ENCODE measurements around the gene KCNA10.
"Not testable (repeated sequence)": the region's sequence is repeated elsewhere in the genome, so short reads cannot be mapped to it uniquely, and the experiment has no call there.

KCNA10 gene

DNA sequence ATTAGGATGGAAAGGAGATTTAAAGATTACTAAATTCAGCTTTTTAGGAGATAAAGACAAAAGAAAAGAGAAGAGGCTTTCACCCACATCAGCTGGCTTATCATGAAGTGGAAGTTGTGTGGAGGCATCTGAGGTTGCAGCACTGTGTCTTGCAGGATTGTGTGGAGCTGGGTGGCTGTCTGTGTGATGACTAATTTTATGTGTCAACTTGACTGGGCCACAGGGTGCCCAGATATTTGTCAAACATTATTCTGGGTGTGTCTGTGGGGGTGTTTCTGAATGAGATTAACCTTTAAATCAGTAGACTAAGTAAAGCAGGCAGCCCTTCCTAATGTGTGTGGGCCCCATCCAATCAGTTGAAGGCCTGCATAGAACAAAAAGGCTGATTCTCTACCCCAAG lies 3.9 kb downstream of the KCNA10 start:
- no peak for DNase-seq (ENCODE audit: low read depth in 1 of 2, low spot score in 1 of 2)
- TF ChIP-seq POLR2AphosphoS5 (IDR thresholded peaks at IDR 0.05; ENCODE audit: low read depth) (no peak), SPI1 (IDR thresholded peaks at IDR 0.05; ENCODE audit: borderline replicate concordance, low read depth) (no peak), GABPA (IDR thresholded peaks at IDR 0.05; ENCODE audit: low read depth) (no peak)
- TF ChIP-seq, protein P1, sequence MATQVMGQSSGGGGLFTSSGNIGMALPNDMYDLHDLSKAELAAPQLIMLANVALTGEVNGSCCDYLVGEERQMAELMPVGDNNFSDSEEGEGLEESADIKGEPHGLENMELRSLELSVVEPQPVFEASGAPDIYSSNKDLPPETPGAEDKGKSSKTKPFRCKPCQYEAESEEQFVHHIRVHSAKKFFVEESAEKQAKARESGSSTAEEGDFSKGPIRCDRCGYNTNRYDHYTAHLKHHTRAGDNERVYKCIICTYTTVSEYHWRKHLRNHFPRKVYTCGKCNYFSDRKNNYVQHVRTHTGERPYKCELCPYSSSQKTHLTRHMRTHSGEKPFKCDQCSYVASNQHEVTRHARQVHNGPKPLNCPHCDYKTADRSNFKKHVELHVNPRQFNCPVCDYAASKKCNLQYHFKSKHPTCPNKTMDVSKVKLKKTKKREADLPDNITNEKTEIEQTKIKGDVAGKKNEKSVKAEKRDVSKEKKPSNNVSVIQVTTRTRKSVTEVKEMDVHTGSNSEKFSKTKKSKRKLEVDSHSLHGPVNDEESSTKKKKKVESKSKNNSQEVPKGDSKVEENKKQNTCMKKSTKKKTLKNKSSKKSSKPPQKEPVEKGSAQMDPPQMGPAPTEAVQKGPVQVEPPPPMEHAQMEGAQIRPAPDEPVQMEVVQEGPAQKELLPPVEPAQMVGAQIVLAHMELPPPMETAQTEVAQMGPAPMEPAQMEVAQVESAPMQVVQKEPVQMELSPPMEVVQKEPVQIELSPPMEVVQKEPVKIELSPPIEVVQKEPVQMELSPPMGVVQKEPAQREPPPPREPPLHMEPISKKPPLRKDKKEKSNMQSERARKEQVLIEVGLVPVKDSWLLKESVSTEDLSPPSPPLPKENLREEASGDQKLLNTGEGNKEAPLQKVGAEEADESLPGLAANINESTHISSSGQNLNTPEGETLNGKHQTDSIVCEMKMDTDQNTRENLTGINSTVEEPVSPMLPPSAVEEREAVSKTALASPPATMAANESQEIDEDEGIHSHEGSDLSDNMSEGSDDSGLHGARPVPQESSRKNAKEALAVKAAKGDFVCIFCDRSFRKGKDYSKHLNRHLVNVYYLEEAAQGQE (IDR thresholded peaks at IDR 0.05; ENCODE audit: insufficient replicate concordance, low read depth): no peak
- TF ChIP-seq, protein P2, sequence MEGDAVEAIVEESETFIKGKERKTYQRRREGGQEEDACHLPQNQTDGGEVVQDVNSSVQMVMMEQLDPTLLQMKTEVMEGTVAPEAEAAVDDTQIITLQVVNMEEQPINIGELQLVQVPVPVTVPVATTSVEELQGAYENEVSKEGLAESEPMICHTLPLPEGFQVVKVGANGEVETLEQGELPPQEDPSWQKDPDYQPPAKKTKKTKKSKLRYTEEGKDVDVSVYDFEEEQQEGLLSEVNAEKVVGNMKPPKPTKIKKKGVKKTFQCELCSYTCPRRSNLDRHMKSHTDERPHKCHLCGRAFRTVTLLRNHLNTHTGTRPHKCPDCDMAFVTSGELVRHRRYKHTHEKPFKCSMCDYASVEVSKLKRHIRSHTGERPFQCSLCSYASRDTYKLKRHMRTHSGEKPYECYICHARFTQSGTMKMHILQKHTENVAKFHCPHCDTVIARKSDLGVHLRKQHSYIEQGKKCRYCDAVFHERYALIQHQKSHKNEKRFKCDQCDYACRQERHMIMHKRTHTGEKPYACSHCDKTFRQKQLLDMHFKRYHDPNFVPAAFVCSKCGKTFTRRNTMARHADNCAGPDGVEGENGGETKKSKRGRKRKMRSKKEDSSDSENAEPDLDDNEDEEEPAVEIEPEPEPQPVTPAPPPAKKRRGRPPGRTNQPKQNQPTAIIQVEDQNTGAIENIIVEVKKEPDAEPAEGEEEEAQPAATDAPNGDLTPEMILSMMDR (IDR thresholded peaks at IDR 0.05; ENCODE audit: insufficient read depth, low read length): no peak
- H3K4me3 ChIP-seq (replicated peaks; ENCODE audit: insufficient read depth, low read length): no peak overlapping the region
- no peaks in the 10 kb centered on the region for H3K27me3 ChIP-seq (ENCODE audit: insufficient read depth, poor library complexity, severe bottlenecking)
- no peak overlapping the region for H3K27ac ChIP-seq (replicated peaks)

DNA sequence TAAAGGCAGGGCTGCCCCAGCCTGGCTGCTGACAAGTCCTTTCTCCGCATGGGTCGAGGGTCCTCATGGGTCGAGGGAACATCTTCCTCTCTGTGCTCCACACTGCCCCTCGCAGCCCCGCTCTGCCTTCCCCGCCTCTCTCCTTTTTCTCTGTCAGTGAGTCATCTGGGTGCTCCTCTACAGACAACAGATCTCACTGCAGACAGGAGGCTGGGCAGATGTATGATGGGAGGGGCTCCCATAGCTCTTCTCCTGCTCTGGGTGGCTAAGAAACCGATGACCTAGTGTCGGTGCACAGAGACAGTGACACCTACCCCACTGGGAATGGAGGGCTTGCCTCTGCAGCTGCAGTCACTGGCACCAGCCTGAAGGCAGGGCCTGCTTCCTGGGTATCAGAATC lies 5.5 kb downstream of the KCNA10 start:
- DNase-seq (ENCODE audit: low read depth in 1 of 2, low spot score in 1 of 2): no peak
- H3K27ac ChIP-seq (replicated peaks): no peak overlapping the region
- no peak for TF ChIP-seq SPI1 (IDR thresholded peaks at IDR 0.05; ENCODE audit: borderline replicate concordance, low read depth)
- TF ChIP-seq POLR2AphosphoS5 (IDR thresholded peaks at IDR 0.05; ENCODE audit: low read depth): no peak
- no peak overlapping the region for H3K4me3 ChIP-seq (replicated peaks; ENCODE audit: insufficient read depth, low read length)
- H3K27me3 ChIP-seq (ENCODE audit: insufficient read depth, poor library complexity, severe bottlenecking): no peaks in the 10 kb centered on the region

DNA sequence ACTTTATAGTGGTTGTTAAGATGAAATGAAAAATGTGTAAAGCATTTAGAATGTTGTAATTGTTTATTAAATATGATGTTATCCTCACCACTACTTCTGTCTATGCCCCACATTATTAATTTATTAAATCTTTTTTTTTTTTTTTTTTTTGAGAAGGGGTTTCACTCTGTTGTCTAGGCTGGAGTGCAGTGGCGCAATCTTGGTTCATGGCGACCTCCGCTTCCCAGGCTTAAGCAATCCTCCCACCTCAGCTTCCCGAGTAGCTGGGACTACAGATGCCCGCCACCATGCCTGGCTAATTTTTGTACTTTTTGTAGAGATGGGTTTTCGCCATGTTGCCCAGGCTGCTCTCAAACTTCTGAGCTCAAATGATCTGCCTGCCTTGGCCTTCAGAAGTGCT lies 7.5 kb downstream of the KCNA10 start:
- Histone ChIP-seq H3K4me3 (replicated peaks; ENCODE audit: insufficient read depth, low read length) (no peak overlapping the region), H3K27me3 (ENCODE audit: insufficient read depth, poor library complexity, severe bottlenecking) (no peaks in the 10 kb centered on the region), H3K27ac (replicated peaks) (no peak overlapping the region)
- TF ChIP-seq SPI1 (IDR thresholded peaks at IDR 0.05; ENCODE audit: borderline replicate concordance, low read depth): no peak
- TF ChIP-seq GABPA (IDR thresholded peaks at IDR 0.05; ENCODE audit: low read depth): no peak
- TF ChIP-seq, protein P1 (IDR thresholded peaks at IDR 0.05; ENCODE audit: insufficient replicate concordance, low read depth): no peak
- no peak for TF ChIP-seq POLR2AphosphoS5 (IDR thresholded peaks at IDR 0.05; ENCODE audit: low read depth)
- TF ChIP-seq, protein P2 (IDR thresholded peaks at IDR 0.05; ENCODE audit: insufficient read depth, low read length): no peak
- DNase-seq (ENCODE audit: low read depth in 1 of 2, low spot score in 1 of 2): no peak

DNA sequence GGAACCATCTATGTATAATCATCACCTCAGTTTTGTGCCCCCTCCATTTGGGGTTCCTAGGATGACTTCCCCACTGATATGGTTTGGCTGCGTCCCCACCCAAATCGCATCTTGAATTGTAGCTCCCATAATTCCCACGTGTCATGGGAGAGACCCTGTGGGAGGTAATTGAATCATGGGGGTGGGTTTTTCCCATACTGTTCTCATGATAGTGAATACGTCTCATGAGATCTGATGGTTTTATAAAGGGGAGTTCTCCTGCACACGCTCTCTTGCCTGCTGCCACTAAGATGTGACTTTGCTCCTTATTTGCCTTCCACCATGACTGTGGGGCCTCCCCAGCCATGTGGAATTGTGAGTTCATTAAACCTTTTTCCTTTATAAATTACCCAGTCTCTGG lies 8.1 kb downstream of the KCNA10 start:
- not testable (repeated sequence) for DNase-seq (ENCODE audit: low read depth in 1 of 2, low spot score in 1 of 2); H3K27me3 ChIP-seq (ENCODE audit: insufficient read depth, poor library complexity, severe bottlenecking); H3K27ac ChIP-seq (replicated peaks); H3K4me3 ChIP-seq (replicated peaks; ENCODE audit: insufficient read depth, low read length)

DNA sequence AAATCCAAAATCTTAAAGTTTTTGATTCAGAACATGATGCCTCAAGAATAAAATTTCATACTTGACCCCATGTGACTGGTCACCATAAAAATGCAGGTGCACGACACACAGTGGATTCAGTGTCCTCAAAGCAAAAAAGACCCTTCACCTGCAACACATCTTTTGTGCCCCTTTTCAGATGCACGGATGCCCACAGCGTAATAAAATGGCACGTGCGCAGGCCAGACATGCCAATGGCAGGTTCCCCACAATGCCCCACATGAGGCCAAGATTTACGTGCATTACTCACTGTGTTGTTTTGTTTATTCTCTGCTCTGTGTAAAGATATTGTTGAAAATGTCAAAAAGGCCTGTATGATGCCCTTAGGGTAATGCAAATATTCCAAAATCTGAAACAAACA lies 9.3 kb downstream of the KCNA10 start:
- H3K27ac ChIP-seq (replicated peaks): no peak overlapping the region
- no peak overlapping the region for H3K4me3 ChIP-seq (replicated peaks; ENCODE audit: insufficient read depth, low read length)
- no peak for DNase-seq (ENCODE audit: low read depth in 1 of 2, low spot score in 1 of 2)
- TF ChIP-seq, protein P2 (IDR thresholded peaks at IDR 0.05; ENCODE audit: insufficient read depth, low read length): no peak
- TF ChIP-seq SPI1 (IDR thresholded peaks at IDR 0.05; ENCODE audit: borderline replicate concordance, low read depth): no peak
- TF ChIP-seq GABPA (IDR thresholded peaks at IDR 0.05; ENCODE audit: low read depth): no peak
- TF ChIP-seq POLR2AphosphoS5 (IDR thresholded peaks at IDR 0.05; ENCODE audit: low read depth): no peak
- TF ChIP-seq, protein P1 (IDR thresholded peaks at IDR 0.05; ENCODE audit: insufficient replicate concordance, low read depth): no peak
- no peaks in the 10 kb centered on the region for H3K27me3 ChIP-seq (ENCODE audit: insufficient read depth, poor library complexity, severe bottlenecking)

Data from HL-60 (cell line).